Suprapubic skin (tissue), 4 donors: ENCODE measurements around the gene FAAP100.

Experiments used
- POLR2A ChIP-seq, 2 donors: fragments of 450-650 bp; IDR thresholded peaks; one replicate each; pipeline ENCODE4 v1.6.1; 2017; ENCODE audit warnings: antibody characterized with exemption in 2 of 2, mild to moderate bottlenecking in 2 of 2, moderate library complexity in 2 of 2
- POLR2AphosphoS5 ChIP-seq, 3 donors: sonication (generic); formaldehyde crosslinking; IDR thresholded peaks; one replicate each; pipeline ENCODE4 v1.6.1; 2017; ENCODE audit warnings: antibody characterized with exemption in 3 of 3
- TF ChIP-seq, protein P1 (sequence below), 2 donors: fragments of 200-600 bp in 1 of 2; fragments of 450-650 bp in 1 of 2; sonication (generic) in 1 of 2; IDR thresholded peaks; one replicate each; pipeline ENCODE4 v1.5.1; 2016 to 2019; ENCODE audit warnings: antibody characterized with exemption in 2 of 2, mild to moderate bottlenecking in 1 of 2, moderate library complexity in 1 of 2

DNA sequence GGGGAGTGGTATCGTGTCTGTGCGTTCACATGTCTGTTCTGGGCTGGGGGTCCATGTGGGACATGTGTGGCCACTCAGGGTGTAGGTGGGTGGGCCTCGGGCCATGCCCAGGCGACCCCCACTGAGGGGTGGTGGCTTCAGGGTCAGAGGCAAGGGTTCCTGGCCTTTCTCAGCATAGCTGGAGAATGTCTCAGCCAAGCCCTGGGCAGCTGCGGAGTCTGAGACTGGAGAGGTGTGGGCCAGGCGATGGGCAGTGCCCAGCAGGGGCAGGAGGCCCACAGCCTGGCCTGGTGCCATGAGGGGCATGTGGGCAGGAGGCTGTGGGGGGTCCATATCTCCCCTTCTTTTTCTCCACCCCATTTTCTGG is 22.7 kb downstream of the FAAP100 start:
- TF ChIP-seq, protein P1, sequence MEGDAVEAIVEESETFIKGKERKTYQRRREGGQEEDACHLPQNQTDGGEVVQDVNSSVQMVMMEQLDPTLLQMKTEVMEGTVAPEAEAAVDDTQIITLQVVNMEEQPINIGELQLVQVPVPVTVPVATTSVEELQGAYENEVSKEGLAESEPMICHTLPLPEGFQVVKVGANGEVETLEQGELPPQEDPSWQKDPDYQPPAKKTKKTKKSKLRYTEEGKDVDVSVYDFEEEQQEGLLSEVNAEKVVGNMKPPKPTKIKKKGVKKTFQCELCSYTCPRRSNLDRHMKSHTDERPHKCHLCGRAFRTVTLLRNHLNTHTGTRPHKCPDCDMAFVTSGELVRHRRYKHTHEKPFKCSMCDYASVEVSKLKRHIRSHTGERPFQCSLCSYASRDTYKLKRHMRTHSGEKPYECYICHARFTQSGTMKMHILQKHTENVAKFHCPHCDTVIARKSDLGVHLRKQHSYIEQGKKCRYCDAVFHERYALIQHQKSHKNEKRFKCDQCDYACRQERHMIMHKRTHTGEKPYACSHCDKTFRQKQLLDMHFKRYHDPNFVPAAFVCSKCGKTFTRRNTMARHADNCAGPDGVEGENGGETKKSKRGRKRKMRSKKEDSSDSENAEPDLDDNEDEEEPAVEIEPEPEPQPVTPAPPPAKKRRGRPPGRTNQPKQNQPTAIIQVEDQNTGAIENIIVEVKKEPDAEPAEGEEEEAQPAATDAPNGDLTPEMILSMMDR (IDR thresholded peaks at IDR 0.05) = no peak
- TF ChIP-seq POLR2A (IDR thresholded peaks at IDR 0.05) (no peak), POLR2AphosphoS5 (IDR thresholded peaks at IDR 0.05) (no peak)
